KMS-11 (cell line): ENCODE data around the gene LRRC14B.

Experiments used
- H2AFZ ChIP-seq: fragments of 200-600 bp; sonication (generic); 2 replicates; pipeline ENCODE4 v1.6.1; 2016; ENCODE audit warnings: antibody characterized with exemption, mixed run types, low read depth
- H3K27ac ChIP-seq: fragments of 200-600 bp; sonication (generic); 2 replicates; pipeline ENCODE4 v1.6.1; 2016; ENCODE audit warnings: mild to moderate bottlenecking, mixed run types
- H3K27me3 ChIP-seq: fragments of 200-600 bp; sonication (generic); 2 replicates; pipeline ENCODE4 v1.6.1; 2017; ENCODE audit warnings: mild to moderate bottlenecking, low read depth, mixed run types, moderate library complexity; ENCODE audit not compliant: insufficient read depth
- H3K36me3 ChIP-seq: fragments of 200-600 bp; sonication (generic); 2 replicates; pipeline ENCODE4 v1.6.1; 2017; ENCODE audit warnings: mild to moderate bottlenecking, mixed run types; ENCODE audit not compliant: insufficient read depth
- H3K4me1 ChIP-seq: fragments of 200-600 bp; sonication (generic); 2 replicates; pipeline ENCODE4 v1.6.1; 2016; ENCODE audit warnings: mild to moderate bottlenecking, low read depth, mixed run types; ENCODE audit not compliant: poor library complexity, severe bottlenecking
- H3K4me2 ChIP-seq: fragments of 200-600 bp; sonication (generic); 2 replicates; pipeline ENCODE4 v1.7.0; 2016; ENCODE audit warnings: mild to moderate bottlenecking, mixed run types
- H3K4me3 ChIP-seq: fragments of 200-600 bp; sonication (generic); IDR thresholded peaks from 2 replicates; pipeline ENCODE4 v1.6.1; 2017; ENCODE audit warnings: low read depth, low read length, mixed read lengths; ENCODE audit not compliant: insufficient read depth
- H3K79me2 ChIP-seq: fragments of 200-600 bp; sonication (generic); 2 replicates; pipeline ENCODE4 v1.6.1; 2016; ENCODE audit warnings: low read depth, mixed run types; ENCODE audit not compliant: insufficient read depth
- H3K9ac ChIP-seq: fragments of 200-600 bp; sonication (generic); 2 replicates; pipeline ENCODE4 v1.6.1; 2016; ENCODE audit warnings: mild to moderate bottlenecking, mixed run types
- H4K20me1 ChIP-seq: fragments of 200-600 bp; sonication (generic); 2 replicates; pipeline ENCODE4 v1.6.1; 2016; ENCODE audit warnings: mild to moderate bottlenecking, mixed run types; ENCODE audit not compliant: insufficient read depth
- CTCF ChIP-seq: fragments of 200-600 bp; sonication (generic); conservative IDR thresholded peaks from 2 replicates; pipeline ENCODE4 v1.6.1; 2017; ENCODE audit warnings: low read depth, mild to moderate bottlenecking, antibody characterized with exemption, low read length, moderate library complexity, mixed read lengths

LRRC14B gene

GRCh38 chr5:167511-167910, 23.8 kb upstream of the LRRC14B start:
- no peak for TF ChIP-seq CTCF
- H3K4me1 ChIP-seq = no peaks in the 10 kb centered on the region
- H2AFZ ChIP-seq = no peak overlapping the region
- H3K9ac ChIP-seq = no peak overlapping the region
- no peaks in the 10 kb centered on the region for H3K79me2 ChIP-seq
- H4K20me1 ChIP-seq = no peaks in the 10 kb centered on the region
- H3K27ac ChIP-seq = no peak overlapping the region
- no peak overlapping the region for H3K4me2 ChIP-seq
- H3K27me3 ChIP-seq = no peaks in the 10 kb centered on the region
- H3K36me3 ChIP-seq = no peaks in the 10 kb centered on the region
- H3K4me3 ChIP-seq = no peak overlapping the region

- Histone ChIP-seq H4K20me1 (no peaks in the 10 kb centered on the region), H3K36me3 (no peaks in the 10 kb centered on the region), H3K79me2 (no peaks in the 10 kb centered on the region), H2AFZ (no peak overlapping the region), H3K9ac (no peak overlapping the region), H3K4me2 (no peak overlapping the region), H3K4me1 (no peaks in the 10 kb centered on the region), H3K27ac (no peak overlapping the region), H3K4me3 (no peak overlapping the region), H3K27me3 (no peaks in the 10 kb centered on the region)
- no peak for TF ChIP-seq CTCF
These were observed 23.2 kb upstream of the LRRC14B start for GRCh38 chr5:167982-168660.

GRCh38 chr5:169071-169727, 22.1 kb upstream of the LRRC14B start:
- TF ChIP-seq CTCF = no peak
- Histone ChIP-seq H3K4me3 (no peak overlapping the region), H2AFZ (no peak overlapping the region), H3K79me2 (no peaks in the 10 kb centered on the region), H3K4me2 (no peak overlapping the region), H4K20me1 (no peaks in the 10 kb centered on the region), H3K4me1 (no peaks in the 10 kb centered on the region), H3K9ac (no peak overlapping the region), H3K36me3 (no peaks in the 10 kb centered on the region), H3K27me3 (no peaks in the 10 kb centered on the region), H3K27ac (no peak overlapping the region)

- Histone ChIP-seq H3K36me3 (no peaks in the 10 kb centered on the region), H3K9ac (no peak overlapping the region), H3K4me1 (no peaks in the 10 kb centered on the region), H3K4me3 (no peak overlapping the region), H3K79me2 (no peaks in the 10 kb centered on the region), H4K20me1 (no peaks in the 10 kb centered on the region), H3K4me2 (no peak overlapping the region), H3K27ac (no peak overlapping the region), H3K27me3 (no peaks in the 10 kb centered on the region), H2AFZ (no peak overlapping the region)
- TF ChIP-seq CTCF = no peak
These were observed 21.6 kb upstream of the LRRC14B start for GRCh38 chr5:169728-170094.
